Activated naive CD4-positive, alpha-beta T cell treated with Interleukin-2 at 50 U/mL for 16 hours (primary cell): Measurements from ENCODE around the gene DRD2.

Experiments
- DNase-seq: peaks from one replicate; pipeline ENCODE4 v3.0.0-alpha.2; 2020

The DRD2 gene

GRCh38 chr11:113481672-113482071, 6.5 kb upstream of the DRD2 start:
- DNase-seq: no peak

DNA sequence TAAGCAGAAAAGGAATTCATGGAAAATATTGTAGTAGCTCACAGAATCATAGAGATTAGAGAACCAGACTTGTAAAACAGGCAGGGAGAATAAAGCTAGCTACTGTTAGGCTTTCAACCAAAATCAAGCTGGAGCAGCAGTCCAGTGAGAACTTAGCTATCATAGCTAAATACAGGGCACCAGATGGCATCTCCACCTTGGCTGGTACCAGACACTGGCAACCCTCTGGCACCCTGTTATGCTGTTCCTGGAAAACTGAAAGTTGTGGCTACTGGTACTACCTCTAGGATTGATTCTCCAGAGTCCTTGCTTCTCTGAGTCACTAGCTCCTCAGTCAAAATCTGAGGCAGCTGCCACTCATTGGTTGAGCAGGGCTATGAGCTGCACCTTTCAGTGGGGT, 6.0 kb upstream of the DRD2 start:
- no peak for DNase-seq

DNA sequence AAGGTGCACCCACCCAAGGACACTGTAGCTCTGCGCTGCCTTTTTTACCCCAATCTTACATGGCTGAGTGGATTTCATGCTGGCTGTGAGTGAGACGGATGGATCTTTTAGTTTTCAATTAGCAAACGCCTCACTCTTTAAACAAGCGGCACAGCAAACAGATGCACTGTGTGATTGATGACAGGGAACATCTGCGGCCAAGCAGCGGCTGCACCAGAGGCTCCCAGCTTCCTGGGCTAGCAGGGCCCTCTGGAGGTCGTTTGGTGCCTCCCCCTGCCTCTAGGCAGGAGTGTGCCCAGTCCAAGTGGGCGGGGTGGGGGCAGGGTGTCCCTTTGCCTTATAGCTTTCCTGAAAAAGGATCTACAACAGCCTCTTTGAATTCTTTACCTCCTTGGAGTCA, 2.1 kb upstream of the DRD2 start:
- DNase-seq: no peak

GRCh38 chr11:113476553-113476952, 1.4 kb upstream of the DRD2 start:
- no peak for DNase-seq

DNA sequence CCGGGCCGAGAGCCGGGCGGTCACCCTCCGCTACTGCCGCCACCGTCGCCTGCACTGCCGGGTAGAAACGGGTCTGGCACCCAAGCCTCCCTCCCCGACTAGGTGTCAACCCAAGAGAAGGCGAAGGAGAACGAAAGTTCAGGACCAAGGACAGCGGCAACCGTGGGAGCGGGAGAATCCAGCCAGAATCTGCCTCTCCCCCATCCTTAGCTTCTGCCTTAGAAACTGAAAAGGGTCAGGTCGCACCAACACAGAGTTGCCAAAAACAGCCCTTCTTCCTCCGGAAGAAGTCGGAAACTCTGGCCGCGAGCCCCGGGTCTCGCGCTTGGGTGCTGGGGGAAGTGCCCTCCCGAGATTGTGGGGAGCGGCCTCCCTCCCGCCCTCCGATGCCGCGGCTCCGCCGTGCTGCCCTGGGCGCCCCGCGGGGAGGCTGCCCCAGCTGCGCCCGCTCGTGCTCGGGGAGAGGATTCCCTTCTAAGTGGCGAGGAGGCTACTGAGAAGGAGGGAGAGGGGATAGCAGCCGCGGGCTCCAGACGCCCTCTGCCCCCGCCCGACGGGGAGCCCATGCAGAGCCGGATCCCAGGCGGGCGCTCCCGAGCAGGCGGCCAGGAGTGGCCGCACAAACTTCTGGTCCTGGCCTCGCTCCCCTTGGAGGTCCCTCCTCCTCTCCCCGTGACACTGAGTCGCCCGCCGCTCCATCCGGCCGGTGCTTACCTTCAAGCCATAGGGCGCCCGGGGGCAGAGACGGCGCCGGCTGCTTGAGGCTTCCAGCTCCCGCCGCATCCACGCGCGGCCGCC, 637 bp downstream of the DRD2 start:
- DNase-seq: peak; percentile 38

DNA sequence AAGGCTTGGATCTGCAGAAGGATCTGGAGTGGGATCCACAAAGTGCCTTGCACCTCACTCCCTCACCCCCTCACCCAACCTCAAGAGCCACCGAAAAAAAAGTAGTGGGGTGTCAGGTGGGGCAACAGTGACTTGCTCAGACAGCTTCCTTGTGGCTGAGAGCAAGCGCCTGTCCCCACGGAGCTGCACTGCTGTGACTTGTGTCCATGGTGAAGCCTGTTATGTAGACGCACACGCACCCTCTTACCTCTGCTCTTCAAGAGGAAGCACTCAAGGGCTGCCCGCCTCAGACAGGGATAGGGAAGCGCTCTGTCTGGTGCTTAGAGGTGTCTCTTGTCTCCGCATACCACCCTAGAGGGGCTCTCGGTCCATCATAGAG, 1.2 kb downstream of the DRD2 start:
- DNase-seq: no peak

DNA sequence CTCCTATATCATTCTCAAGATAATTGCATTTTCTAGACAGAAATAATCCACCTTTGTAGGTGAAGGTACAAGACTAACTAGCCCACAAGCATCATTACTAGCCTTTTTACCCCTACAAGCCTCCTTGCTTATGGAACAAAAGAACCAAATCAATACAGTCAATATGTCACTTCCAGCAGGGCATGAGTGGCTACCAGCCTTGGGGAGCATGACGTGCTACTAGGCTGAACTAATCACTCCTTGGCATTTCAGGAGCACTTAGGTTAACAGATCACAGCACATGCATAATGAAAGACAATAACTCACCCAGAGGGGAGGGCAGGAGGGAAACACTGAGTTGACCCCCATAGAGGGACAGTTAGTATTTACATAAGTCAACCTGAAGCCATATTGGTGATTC, 2.7 kb downstream of the DRD2 start:
- DNase-seq: no peak

DNA sequence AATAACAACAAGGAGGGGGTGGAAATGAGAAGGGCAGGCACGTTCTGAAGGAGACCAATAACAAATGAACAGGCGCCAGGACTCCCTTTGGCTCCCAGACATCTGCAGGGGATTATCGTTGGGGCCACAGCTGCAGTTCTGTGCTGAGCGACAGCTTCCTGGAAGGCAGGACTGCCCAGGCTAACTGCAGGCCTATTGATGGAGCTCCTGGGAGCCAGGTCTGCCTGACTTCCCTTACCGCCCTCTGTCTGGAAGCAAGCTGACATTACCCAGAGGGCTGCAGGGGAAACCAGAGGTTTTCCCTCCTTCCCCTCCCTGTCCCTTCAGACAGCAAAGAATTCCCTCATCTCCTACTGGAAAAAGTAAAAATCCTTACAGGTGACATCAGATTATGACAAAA, 5.0 kb downstream of the DRD2 start:
- DNase-seq: no peak

GRCh38 chr11:113468726-113469345, 6.4 kb downstream of the DRD2 start:
- no peak for DNase-seq

DNA sequence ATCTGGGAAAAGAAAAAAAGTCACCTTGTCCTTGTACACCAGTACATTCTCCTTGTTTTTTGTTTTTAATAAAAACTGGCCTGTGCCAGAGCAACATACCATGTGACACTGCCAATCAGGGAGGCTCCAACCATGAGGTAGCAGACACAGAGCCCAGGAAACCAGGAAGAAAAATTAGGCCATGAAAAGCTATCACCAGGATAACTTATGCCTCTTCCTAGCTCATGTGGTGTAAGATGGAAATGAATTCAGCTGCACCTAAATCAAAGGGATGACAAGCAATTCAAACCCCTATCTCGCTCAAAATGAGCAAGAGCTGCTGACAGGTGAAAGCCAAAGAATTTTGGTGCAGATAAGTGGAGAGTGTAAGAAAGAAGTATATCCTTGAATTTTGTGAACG, 7.7 kb downstream of the DRD2 start:
- no peak for DNase-seq

- no peak for DNase-seq
These were observed 9.4 kb downstream of the DRD2 start for GRCh38 chr11:113465786-113466185.

DNA sequence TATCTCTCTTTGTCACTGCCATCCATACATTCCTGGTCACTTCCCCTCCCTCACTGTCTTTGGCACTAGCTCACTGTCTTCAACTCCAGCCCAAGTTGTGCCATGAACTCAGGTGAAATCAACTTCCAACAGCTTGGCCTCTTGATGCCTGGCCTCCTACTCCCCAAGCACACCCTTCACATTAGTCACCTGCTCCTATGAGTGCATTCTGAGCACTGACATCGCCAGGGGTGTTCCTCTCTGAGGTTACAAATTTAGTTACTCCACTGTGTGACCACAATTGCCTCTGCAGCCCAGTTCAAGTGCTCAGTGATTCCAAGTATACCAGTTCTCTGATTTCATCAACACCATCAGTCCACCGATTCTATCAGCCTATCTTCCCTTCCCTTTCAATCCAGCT, 10.8 kb downstream of the DRD2 start:
- no peak for DNase-seq

- no peak for DNase-seq
These were observed 12.4 kb downstream of the DRD2 start for GRCh38 chr11:113462830-113463229.

DNA sequence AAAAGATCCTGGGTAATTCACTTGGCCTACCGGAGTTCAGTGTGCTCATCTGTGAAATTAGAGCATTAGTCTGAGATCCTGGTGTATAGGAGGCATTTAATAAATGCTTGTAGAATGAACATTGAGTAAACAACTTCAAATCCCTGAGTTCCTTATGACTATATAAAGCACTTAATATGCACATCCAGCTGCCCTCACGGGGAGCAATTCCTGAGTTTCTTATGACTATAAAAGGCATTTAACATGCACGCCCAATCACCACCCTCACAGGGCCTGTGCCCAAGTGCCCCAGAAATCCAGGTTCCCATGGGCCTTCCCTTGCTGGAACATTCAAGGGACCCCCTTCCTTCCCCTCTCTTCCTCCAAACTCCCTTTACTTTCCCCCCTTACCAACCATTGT, 13.6 kb downstream of the DRD2 start:
- no peak for DNase-seq

- DNase-seq: no peak
These were observed 14.7 kb downstream of the DRD2 start for GRCh38 chr11:113460469-113460868.

GRCh38 chr11:113458189-113458588, 17.0 kb downstream of the DRD2 start:
- no peak for DNase-seq

DNA sequence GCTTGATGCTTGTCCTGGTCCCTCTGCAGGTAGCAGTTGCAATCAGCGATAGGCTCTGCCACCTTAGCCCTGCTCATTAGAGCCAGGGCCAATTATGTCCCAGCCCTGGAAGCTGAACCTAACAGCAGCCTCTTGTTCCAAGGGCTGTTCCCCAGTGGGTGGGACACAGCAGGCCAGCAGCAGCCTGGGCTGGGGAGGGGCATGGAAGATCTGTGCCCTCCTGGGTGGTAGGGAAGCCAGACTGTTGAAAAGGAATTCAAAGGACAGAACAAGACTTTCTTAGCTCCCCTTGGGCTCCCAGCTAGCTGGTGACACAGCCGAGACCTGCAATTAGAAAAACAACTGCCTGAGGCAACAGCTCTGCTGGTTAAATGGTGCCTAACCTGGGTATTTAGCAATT, 17.4 kb downstream of the DRD2 start:
- DNase-seq: no peak

- no peak for DNase-seq
These were observed 20.7 kb downstream of the DRD2 start for GRCh38 chr11:113454455-113454854.

GRCh38 chr11:113449743-113450142, 25.5 kb downstream of the DRD2 start:
- no peak for DNase-seq

DNA sequence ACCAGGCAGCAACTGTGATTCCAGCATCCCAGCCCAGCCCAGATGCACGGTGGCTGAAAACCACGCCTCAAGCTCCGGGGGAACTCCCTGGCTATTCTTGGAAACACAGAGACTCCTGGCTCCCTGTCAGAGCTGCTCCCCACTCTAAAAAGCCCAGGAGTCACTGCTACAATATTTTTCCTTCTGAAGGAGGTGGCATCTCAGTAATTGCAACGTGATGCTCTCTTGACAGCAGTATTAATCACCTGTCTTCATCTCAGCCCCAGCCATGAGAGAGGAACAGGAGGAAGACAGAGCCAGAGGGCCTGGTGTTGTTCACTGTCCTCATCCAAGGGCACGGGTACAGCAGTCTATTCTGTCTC, 26.9 kb downstream of the DRD2 start:
- no peak for DNase-seq

GRCh38 chr11:113447621-113448315, 27.4 kb downstream of the DRD2 start:
- no peak for DNase-seq

GRCh38 chr11:113446938-113447337, 28.3 kb downstream of the DRD2 start:
- DNase-seq: no peak

DNA sequence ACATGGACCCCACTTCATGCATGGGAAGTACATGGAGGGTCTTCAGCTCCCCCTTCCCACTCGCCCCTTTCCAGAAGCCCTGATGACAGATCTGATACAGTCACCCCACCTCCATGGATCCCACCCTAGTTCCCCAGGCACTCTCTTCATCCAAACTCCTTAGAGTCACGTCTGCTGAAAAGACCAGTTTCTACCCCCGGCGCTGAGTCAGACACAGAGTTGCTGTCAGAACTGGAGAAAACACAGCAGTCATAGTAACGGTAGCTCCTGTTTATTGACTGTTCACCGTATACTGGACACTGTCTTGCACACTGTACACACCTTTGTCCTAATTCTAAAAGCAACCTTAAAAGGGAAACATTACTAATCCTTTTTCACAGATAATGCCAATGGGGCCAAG, 29.1 kb downstream of the DRD2 start:
- DNase-seq: no peak

GRCh38 chr11:113444502-113445123, 30.6 kb downstream of the DRD2 start:
- no peak for DNase-seq
